Left renal cortex interstitium (tissue), 4 donors: ENCODE results near the gene PFKP. TPM values are rescaled to one million over a fixed set of nuclear protein-coding genes. Genes with fewer than 3 reads are reported as not detected.
"Not testable (repeated sequence)": the region's sequence is repeated elsewhere in the genome, so short reads cannot be mapped to it uniquely, and the experiment has no call there.

Source experiments
- DNase-seq, 4 donors: peaks; one replicate each; pipeline ENCODE4 v3.0.0-alpha.2; 2013; ENCODE audit warnings: low read depth in 4 of 4, low spot score in 2 of 4, missing footprints in 1 of 4
- polyA plus RNA-seq, 4 donors: library from polyadenylated mRNA; unstranded; fragments of 120-200 nt; gene quantifications; one replicate each; pipeline ENCODE4 v1.2.1, GENCODE V29; 2013; ENCODE audit not compliant: insufficient read length in 4 of 4

The PFKP gene
- polyA plus RNA-seq, 4 donors = 19.0 to 40.3 (median 31.4) TPM

- DNase-seq = no peak
Observed at GRCh38 chr10:3148041-3148440, 80.7 kb downstream of the PFKP start.

GRCh38 chr10:3148994-3149393, 81.6 kb downstream of the PFKP start:
- DNase-seq = no peak

DNA sequence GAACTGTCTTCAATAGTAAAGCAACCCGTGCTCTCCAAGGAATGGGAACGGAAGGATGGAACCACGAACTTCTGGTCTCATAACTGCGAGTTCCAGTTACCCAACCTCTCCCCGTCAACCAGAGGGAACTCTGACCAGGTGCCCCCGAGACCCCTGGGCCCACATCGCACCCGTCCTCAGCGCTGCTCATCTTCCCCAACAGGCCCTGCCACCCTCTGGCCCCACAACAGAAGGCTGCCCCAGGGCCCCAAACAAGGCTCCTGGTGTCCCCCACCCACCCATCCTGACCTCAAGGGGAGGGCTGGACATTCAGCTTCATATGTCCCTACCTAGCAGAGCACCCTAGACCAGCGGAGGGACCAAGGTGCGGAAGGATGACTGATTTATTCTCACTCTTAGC, 82.6 kb downstream of the PFKP start:
- no peak for DNase-seq

DNA sequence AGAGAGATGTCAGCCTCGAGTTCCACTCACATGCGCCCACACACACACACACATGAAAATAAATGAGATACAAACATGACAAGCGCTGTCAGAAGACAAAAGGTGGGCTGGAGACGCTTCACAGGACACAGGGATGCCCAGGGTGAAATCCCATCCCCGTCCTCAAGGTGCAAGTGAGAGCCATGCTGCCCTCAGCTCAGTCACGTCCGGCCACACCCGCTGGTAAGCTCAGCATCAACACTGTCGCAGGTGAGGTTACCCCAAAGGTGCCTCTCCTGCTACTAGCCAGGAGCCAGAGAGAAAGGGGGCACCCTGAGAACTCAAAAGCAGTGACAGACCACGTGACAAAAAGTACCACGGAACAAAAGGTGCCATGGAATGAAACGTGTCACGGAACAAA, 83.0 kb downstream of the PFKP start:
- no peak for DNase-seq

GRCh38 chr10:3150961-3151360, 83.6 kb downstream of the PFKP start:
- DNase-seq = no peak

- DNase-seq = no peak
Observed at GRCh38 chr10:3151889-3152565, 84.7 kb downstream of the PFKP start.

- no peak for DNase-seq
Observed at GRCh38 chr10:3152566-3152935, 85.2 kb downstream of the PFKP start.

- DNase-seq = no peak
Observed at GRCh38 chr10:3154666-3155065, 87.3 kb downstream of the PFKP start.

DNA sequence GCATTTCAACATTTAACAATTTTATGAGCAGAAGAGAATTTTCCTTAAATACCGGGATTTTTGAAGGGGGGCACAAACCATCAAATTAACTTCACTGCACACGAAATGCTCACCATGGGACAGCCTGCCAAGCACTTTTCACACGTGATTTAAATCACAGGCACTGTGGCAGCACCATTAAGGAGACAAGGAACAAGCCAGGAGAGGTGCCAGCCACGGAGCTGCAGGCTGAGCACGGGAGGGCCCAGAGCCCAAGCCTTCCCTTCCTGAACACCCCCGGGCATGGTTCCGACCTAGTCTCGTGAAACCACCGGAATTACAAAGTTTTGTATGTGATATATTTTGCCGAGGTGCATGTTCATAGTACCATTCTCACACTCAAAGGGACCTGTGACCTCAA, 91.8 kb downstream of the PFKP start:
- DNase-seq = no peak

DNA sequence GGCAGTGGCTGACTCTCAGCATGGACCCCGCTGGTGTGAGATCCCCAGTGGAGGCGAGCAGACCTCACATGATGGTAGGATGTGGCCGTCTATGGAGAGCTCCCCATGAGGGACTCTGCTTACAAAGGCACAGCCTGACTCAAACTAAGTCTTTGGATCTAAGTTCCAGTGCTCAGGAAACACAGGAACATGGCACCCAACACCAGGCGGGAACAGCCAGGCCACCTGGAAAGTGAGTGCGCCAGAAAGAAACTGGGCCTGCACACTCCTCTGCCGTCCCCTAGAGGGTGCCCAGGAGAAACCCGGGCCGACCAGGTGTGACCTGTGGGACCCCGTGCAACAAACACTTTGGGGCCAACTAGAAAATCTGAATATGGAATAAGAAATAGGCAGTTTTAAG, 95.2 kb downstream of the PFKP start:
- DNase-seq = no peak

- DNase-seq = no peak
Observed at GRCh38 chr10:3163879-3164278, 96.5 kb downstream of the PFKP start.

- DNase-seq = no peak
Observed at GRCh38 chr10:3165196-3165595, 97.8 kb downstream of the PFKP start.

- DNase-seq = no peak
Observed at GRCh38 chr10:3166496-3167290, 99.3 kb downstream of the PFKP start.

GRCh38 chr10:3167611-3168330, 100.4 kb downstream of the PFKP start:
- no peak for DNase-seq

DNA sequence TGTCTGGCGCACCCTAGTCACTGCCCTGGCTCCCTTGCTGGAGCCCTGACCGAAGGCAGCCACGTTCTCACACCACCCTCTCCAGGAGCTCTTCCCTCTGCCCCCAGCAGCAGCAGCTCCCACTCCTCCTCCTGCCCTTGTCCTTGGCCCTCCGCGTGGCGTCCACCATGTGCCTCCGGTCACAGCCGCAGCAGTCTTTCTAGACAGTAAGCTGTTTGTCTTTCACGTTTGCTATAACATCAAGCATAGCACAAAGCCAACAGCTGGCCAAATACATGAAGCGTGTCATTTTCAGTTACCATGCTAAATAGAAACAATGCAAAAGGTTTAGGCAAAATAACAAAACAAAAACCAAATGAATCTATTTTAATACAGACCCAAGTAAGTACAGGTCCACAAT, 101.9 kb downstream of the PFKP start:
- DNase-seq = no peak

DNA sequence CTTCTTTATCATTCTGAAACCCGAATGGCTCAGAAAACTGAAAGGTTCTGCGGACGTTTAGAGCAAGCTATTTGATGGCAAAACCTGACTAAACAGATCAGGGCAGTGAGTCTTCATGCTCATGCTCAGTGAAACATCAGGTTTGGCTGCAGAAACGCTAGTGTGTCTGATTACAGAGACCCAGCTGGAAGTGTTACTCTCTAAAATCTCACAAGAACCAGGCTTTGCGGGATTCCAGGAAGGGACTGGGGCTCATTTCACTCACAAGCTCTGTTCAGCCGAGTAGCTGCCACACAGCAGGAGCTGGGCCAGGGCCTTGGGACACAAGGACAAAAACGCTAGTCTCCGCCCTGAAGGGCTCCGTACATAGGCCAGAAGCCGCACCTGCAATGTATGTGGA, 102.3 kb downstream of the PFKP start:
- DNase-seq = no peak

GRCh38 chr10:3171488-3171887, 104.1 kb downstream of the PFKP start:
- not testable (repeated sequence) for DNase-seq

DNA sequence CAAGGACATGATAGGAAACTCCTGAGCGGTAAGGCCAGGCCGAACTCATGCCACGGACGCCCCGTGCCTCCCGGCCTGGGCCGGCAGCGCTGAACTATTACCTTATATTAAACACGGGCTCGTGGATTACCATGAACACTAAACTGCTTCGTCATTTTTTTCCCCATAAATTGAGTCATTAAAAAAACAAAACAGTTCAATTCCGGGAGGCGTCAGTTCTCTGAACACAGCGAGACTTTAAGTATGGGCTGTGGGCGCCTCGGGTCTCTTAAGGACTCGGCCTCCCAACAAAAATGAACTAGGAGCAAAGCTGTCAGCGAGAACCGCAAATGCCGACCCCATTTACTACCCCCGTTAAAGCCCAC, 104.7 kb downstream of the PFKP start:
- peak in 1 of 4 donors; percentile 32 for DNase-seq

- peak; percentile 79 to 96 (median 92) for DNase-seq
Observed at GRCh38 chr10:3172446-3173170, 105.3 kb downstream of the PFKP start, which contains the start of gene PITRM1. PITRM1 (minus strand) TSS chr10:3172782; CDS start chr10:3172772, 10 bp downstream.

DNA sequence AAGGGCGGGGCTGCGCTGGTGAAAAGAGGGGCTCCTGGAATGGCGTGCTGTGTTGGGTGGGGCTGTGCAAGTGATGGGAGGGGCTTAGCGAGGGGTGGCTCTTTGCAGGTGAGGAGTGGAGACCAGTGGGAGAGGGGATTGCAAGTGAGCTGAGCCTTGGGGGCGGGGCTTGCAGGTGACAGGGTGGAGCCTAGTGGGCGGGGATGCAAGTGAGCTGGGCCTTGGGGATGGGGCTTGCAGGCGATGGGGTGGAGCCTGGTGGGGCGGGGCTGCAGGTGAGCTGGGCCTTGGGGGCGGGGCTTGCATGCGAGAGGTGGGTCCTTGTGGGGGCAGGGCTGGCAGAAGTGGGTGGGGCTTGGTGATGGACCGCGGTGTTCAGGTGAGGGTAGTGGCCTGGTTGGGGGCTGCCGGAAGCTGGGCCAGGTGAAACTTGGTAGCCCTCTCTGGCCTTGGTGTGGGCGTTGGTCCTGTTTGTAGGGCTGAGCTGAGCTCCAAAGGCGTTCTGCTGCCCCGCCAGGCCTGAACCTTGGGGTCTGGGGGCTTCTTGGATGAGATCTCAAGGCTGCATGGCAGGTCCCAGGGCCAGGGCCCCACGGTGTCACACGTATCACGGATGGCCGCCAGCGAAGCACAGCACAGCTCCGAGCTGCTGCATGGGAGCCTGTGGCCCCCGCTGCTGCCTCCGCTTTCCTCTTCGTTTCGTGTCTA, 106.0 kb downstream of the PFKP start:
- no peak for DNase-seq
